GM18870 (cell line): ENCODE results near the gene ACAA2.
A peak's percentile ranks its signal among the peaks of the same experiment; 100 is the strongest.

Experiments used
- ATAC-seq: cut with Tn5 transposase; IDR thresholded peaks from one replicate; pipeline ENCODE4 v1.9.1; 2021; ENCODE audit warnings: moderate library complexity; ENCODE audit not compliant: unreplicated experiment

Gene ACAA2

DNA sequence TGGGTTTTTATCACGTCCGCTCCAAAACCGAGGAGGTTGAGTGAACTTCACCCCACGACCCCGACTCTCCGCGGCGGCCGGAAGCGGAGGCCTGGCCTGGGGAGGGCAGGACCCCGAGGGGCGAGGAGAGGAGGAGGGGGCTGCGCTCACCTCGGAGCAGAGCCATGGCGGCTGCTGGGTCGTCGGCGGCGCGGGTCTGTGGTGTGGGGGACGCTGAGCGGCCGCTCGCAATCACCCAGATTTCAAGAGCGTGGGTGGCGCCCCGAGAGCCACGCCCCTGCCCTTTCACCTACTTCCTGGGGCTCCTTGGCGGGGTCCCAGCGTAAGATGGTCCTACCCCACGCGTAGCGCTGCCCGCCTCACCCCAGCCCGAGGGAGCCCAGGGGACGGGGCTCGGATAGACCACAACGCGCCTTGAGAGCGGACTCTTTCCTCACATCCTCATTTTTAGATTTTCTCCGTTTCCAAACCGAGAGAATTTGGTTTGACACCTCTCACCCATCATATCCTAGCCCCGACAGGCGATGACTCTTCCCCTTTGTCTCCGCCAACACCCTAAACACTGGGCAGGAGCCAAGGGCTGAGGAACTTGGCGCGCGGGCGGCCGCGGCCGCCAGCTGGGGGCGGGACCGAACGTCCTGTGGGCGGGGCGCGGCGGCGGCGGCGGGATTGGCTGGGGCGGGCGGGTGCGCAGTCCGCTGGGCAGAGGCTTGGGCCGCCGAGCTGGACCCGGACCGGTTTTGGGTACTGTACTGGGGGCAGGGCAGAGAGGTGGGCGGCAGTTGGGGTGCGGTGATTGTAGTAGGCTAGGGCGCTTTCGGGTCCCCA lies at the start of gene ACAA2:
TSS of gene ACAA2 (minus strand) at position 215 of the 828 bp plus-strand sequence. CDS start at position 166, 49 bp downstream.
- peak; percentile 67 for ATAC-seq

GRCh38 chr18:49862656-49863385 lies 49.5 kb upstream of the ACAA2 start:
- no peak for ATAC-seq

DNA sequence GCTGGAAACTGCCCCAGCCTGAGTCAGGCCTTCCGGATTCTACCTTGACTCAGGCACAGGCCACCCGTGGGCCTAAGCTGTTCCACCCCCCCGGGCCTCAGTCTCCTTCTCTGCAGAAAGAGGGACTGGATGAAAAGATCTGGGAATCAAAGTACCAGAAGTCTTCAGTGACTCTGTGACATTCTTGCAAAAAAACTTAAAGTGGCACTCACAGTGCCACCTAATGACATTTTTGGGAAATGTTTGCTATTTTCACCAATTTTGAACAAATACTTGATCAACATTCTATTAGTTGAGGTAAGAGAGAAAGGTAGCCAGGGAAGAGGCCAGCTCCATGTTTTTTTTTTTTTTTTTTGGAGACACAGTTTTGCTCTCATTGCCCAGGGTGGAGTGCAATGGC lies 48.3 kb upstream of the ACAA2 start:
- no peak for ATAC-seq

- ATAC-seq, result no peak
These were observed 46.4 kb upstream of the ACAA2 start for GRCh38 chr18:49859725-49860124.

- no peak for ATAC-seq
These were observed 45.7 kb upstream of the ACAA2 start for GRCh38 chr18:49859021-49859359.

GRCh38 chr18:49858309-49859020 lies 45.1 kb upstream of the ACAA2 start:
- no peak for ATAC-seq

- no peak for ATAC-seq
These were observed 44.4 kb upstream of the ACAA2 start for GRCh38 chr18:49857708-49858107.

GRCh38 chr18:49856496-49856895 lies 43.2 kb upstream of the ACAA2 start:
- no peak for ATAC-seq

- ATAC-seq, result no peak
These were observed 42.5 kb upstream of the ACAA2 start for GRCh38 chr18:49855711-49856415.

GRCh38 chr18:49854681-49855080 lies 41.3 kb upstream of the ACAA2 start:
- no peak for ATAC-seq

DNA sequence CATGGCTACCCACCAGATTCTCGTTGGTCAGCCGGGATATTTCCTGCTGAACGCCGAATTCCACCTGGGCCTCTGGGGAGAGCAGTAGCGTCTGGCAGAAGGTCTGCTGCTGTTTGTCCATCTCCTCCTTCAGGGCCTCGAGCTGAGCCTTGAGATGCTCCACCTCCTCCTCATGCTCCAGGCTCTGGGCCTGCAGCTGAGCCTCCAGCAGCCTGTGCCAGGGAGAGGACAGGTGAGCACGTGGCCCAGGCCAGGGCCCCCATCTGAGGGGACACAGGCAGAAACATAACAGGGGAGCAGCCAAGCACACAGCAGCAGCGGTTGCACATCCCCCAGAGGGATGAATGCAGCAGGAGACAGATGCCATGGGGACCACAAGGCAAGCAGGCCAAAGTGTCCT lies 40.1 kb upstream of the ACAA2 start:
- ATAC-seq, result no peak

DNA sequence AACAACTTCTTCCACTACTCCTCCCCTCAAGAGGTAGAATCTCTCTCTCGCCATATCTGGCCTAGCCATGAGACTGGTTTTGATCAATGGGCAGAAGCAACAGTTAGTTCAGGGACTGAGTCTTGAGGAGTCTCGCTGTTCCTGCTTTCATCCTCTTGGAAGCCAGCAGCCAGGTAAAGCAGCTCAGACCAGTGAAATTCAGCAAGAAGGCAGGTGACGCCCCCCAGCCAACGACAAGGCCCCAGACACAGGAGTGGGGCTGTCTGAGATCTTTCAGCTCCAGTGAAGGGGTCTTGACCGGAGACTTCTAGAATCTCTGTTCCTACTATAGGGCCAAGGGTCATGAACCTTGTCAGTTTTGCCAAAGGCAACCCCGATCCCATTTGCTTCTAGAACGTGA lies 39.7 kb upstream of the ACAA2 start:
- ATAC-seq, result no peak

- ATAC-seq, result no peak
These were observed 38.3 kb upstream of the ACAA2 start for GRCh38 chr18:49851624-49852023.

- ATAC-seq, result no peak
These were observed 37.3 kb upstream of the ACAA2 start for GRCh38 chr18:49850636-49851035.

- no peak for ATAC-seq
These were observed 36.2 kb upstream of the ACAA2 start for GRCh38 chr18:49849331-49850217.

DNA sequence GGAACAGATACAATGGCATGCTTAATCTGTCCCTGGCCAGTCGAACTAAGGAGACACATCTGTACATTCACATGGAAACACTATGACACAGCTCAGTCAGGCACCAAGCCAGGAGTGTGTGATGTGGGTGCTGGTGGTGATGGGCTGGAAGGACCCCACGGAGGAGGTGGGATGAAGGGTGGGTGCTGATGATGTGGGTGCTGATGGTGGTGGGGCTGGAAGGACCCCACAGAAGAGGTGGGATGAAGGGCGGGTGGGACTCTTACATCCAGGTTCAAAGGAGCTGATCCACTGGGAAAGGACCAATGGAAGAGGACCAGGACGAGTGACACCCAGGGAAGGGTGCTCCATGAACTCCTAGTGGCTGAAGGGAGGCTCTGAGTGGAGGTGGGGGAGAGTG lies 34.8 kb upstream of the ACAA2 start:
- no peak for ATAC-seq

DNA sequence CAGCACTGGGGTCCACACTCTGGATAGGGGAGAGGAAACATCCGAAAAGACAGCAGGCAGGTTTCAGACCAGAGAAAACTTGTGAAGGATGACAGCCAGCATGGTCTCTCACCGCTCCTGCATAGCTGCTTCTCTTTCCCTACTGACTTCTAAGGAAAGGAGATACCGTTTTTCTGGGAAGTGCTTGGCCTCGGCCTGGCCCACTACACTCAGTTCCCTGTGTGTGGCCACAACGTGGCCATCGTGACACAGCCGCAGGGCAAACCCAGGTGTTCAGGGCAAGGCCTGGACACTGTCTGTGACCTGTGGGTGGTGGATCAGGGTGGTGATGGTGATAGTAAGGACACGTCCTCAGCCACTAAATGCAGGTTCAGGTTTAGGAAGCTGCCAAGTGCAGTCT lies 34.2 kb upstream of the ACAA2 start:
- ATAC-seq, result no peak

- ATAC-seq, result no peak
These were observed 33.6 kb upstream of the ACAA2 start for GRCh38 chr18:49846718-49847470.

GRCh38 chr18:49846361-49846662 lies 33.0 kb upstream of the ACAA2 start:
- ATAC-seq, result no peak
